ENCODE measurements around the gene NEDD4L.

The NEDD4L gene

GRCh38 chr18:58300867-58301266, 256.8 kb downstream of the NEDD4L start:
- DNase-seq: no peak

DNA sequence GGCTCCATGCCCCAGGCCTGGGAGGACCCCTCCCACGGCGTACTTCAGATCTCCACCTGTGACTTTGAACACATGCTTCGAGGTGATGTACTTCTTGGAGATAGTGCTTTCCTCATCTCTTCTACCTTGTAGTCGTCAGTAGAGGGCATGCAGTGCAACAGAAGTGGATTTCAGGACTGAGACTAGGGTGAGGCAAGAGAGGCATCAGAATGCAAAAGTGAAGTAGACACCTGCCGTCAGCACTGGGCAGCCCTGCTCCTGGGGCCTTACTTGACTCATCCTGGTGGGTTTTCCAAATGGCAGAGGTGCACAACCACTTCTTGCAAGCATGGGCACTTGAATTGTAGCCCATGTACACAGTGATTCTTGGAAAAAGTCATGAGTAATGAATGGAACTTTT, 258.8 kb downstream of the NEDD4L start:
- no peak for DNase-seq

DNA sequence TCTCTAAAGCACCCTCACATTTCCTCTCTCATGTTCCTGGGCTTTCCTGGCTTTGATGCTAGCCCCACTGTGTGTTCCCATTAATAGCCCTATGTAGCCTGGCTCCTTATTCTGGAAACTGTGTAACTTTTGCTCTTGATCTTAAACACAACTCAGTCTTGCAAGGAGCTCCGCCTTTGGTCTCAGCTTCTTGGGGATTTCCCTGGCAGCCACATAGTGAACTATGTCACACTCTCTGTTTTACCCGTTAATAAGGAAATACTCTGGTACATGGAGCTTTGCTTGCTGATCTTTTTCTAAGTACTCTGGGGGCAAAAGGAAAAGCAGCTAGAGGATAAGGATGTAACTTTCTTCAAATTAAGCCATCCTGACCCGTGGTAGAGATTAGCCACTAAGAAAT, 259.3 kb downstream of the NEDD4L start:
- no peak for DNase-seq

- no peak for DNase-seq
Measured at GRCh38 chr18:58305792-58306191, 261.8 kb downstream of the NEDD4L start.

DNA sequence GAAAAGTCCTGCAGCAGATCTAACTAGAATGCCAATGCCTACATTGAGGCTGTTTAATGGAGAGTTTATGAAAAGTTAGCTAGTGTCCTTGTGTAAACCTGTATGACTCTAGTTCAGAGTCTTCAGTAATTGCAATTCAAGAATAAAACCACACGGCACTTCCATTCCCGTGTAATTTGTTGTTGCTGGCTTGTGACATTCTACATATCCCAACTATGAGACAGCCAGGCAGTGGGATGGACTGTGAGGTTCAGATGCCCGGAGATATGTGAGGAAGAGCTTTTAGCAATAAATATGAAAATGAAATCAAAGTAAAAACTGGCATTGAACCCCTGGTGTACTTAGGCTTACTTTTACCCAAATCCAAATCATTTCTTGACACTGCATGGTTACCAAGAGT, 263.4 kb downstream of the NEDD4L start:
- no peak for DNase-seq

DNA sequence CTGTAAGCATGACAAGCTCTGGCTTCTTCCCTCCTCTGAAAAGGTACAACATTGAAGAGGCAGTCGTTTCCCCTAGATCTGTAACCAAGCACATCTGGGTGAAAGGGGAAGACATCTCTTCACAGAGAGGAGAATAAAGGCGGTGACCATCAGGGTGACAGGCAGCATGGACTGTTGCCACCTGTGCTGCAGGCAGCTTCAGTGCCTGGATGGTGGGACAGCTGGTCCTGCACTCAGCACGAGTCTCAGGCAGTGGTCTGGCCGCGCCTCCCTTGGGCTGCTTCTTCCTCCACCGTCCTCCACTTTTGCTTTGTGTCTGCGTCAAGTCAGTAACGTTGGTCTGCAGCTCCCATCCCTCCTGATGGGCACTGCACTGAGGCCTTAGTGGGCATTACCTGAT, 264.4 kb downstream of the NEDD4L start:
- no peak for DNase-seq

DNA sequence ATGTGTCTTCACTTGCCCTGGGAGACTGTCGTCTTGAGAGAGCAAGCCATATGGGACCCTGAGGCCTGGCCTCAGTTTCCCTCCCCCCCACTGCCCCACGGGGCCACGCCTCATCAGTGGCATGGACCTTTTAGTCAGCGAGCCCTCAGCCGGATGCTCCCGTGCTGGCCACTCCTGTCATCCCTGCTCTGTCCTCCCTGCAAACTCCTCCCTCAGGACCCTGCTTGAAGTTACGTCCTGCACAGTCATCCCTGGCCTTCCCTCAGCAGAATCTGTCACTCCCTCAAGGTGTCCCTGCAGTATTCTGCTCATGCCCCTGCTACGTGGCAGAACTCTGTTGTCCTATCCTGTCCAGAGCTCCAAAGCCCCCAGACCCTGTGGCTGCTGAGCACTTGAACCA, 265.1 kb downstream of the NEDD4L start:
- DNase-seq: no peak

DNA sequence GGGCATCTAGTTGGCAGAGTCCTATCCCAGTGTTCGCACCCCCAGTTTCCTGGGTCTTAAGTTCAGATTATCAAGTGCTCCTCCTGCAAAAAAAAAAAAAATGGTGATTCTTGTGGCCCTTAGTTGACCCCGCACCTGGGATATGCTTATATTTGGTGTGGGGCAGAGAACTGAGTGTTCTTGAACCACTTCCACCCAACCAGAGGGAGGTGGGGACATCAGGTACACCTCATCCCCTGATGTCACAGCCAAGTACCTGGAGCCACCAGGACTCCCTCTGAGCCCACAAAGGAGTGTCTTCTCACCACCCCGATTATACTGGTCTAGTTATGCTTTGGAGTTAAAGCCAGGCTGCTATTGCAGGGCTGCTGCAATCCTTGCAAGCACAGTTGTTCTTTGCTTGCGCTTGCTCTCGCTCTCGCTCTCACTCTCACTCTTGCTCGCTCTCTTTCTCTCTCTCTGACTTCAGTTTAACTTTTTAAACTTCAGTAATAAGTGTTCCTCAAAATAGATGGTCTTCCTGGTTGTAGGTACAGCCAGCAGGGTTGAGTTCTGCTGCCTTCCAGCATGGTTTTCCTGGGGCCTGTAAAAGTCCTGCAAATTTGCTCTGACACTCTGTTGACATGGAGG, 265.7 kb downstream of the NEDD4L start:
- DNase-seq: no peak

- no peak for DNase-seq
Measured at GRCh38 chr18:58310517-58310916, 266.5 kb downstream of the NEDD4L start.

DNA sequence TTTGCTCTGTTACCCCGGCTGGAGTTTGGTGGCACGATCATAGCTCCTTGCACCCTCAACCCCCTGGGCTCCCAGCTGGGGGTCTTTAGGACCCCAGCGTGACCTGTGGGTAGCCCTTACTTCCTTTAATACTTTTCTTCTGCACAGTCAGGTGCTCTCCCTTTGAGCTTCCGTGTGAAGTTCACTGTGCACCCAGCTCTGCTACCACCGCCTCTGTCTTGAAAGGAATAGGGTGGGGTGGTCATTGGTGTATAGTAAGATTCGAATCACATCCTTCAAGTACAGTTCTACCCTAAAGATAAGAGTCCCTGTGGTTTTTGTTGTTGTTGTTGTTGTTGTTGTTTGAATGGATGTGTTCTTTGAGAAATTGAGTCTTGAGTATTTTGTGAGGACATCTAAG, 267.4 kb downstream of the NEDD4L start:
- no peak for DNase-seq

DNA sequence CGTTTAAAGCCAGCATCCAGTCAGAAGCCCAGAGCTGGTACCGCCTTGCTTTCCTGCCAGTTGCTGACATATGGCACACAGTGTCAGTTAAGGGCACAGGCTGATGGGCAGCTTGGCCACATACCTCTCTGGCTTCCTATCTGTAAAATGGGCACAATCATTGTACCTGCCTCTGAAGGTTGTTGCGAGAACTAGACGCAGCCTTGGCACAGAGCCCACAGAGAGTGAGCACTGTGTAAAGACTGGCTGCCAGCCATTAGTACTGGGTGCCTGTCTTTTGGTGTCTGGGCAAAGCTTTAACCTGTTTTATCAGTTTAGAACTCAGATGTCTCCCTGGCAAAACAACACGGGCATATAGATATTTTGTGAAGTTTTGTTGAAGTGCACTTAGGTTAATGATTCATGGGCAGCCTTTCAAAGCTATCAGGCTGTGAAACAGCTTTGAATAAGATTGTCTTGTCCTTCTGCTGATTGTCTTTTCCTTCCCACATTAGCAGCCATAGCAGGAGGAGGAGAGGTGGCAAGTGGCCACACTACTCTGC, 269.5 kb downstream of the NEDD4L start:
- DNase-seq: no peak

GRCh38 chr18:58314284-58314683, 270.3 kb downstream of the NEDD4L start:
- no peak for DNase-seq

GRCh38 chr18:58315041-58315440, 271.0 kb downstream of the NEDD4L start:
- no peak for DNase-seq

GRCh38 chr18:58315739-58316215, 271.8 kb downstream of the NEDD4L start:
- no peak for DNase-seq

DNA sequence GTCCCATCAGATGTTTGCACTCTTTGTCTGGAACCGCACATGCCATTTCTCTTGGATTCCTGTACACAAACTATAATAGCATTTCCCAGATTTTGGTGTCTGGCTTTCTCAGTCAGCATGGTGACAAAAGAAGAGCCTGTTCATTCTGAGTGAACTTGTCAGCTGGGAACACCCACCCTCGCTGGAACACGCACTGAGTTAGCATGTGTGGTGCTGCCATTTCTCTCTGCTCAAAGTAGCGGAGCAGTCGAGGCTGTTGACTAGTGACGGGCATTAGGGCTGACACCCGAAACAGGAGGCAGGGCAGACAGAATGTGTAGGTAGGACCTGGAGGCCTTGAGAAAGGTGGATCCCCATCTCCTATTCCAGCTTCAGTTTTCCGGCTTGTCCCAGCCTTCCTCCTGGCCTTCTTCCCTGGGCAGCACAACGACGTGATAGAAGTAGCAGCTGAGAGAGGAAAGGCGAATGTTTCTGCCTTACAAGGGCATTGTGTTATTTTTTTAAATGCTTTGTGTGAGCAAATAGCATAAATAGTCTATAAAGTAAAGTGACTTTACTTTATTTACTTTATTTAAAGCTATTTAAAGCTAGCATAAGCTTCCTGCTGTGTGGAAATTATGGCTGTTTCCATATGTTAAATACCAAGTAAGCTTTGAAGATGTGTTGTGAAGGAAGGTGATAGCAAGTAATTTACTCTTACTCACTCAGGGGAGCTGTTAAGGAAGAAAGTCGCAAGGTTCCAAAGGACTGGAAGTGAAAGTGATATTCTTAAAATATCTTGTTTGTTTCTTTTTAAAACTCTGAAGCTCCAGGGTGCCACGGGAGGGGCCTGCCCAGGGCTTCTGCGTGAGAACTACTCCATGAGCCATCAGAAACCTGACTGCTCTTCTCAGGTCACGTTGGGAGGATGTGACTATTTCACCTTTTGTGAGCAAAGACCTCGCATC, 272.6 kb downstream of the NEDD4L start:
- DNase-seq: no peak

DNA sequence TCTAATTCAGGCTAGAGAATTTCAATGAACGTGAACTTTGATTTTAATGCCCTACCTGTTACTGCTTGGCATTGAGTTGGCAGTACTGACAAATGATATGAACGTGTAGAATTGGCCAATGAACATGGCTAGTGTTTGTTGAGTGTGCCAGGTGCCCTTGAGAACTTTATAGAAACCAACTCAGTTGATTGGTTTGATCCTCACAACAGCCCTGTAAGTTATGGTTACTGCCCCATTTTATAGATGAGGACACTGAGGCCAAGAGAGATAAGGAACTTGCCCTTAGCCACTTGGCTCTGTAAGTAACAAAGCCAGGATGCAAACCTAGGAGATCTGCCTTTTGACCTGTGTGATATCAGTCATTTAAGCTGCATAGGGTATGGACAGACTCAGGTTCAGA, 275.7 kb downstream of the NEDD4L start:
- no peak for DNase-seq

GRCh38 chr18:58320907-58321561, 277.0 kb downstream of the NEDD4L start:
- DNase-seq: no peak

DNA sequence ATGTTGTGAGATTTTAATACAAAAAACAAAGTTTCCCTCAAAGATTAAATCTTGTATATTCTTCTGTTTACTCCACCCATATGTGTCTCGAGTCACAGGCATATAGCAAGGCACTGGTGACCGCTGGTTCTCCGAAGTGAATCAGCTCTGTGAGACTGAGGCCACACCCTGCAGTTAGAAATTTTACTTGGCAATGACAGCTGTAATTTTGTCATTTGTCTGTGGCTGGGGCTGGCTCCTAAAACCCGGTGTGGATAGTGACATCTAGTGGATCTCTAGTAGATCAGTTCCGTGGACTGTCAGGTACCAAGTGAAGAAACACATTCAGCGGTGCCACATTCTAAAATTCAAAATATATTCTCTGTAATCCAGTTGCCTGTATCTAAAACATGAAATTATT, 278.0 kb downstream of the NEDD4L start:
- DNase-seq: peak; percentile 75

DNA sequence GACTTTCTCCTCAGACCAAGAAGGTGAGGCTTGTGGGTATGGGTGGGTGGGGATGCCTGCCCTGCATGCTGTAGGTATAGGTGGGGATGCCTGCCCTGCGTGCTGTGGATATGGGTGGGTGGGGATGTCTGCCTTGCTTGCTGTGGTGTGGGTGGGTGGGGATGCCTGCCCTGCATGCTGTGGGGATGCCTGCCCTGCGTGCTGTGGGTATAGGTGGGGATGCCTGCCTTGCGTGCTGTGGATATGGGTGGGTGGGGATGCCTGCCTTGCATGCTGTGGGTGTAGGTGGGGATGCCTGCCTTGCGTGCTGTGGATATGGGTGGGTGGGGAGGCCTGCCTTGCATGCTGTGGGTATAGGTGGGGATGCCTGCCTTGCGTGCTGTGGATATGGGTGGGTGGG, 278.4 kb downstream of the NEDD4L start:
- no peak for DNase-seq

DNA sequence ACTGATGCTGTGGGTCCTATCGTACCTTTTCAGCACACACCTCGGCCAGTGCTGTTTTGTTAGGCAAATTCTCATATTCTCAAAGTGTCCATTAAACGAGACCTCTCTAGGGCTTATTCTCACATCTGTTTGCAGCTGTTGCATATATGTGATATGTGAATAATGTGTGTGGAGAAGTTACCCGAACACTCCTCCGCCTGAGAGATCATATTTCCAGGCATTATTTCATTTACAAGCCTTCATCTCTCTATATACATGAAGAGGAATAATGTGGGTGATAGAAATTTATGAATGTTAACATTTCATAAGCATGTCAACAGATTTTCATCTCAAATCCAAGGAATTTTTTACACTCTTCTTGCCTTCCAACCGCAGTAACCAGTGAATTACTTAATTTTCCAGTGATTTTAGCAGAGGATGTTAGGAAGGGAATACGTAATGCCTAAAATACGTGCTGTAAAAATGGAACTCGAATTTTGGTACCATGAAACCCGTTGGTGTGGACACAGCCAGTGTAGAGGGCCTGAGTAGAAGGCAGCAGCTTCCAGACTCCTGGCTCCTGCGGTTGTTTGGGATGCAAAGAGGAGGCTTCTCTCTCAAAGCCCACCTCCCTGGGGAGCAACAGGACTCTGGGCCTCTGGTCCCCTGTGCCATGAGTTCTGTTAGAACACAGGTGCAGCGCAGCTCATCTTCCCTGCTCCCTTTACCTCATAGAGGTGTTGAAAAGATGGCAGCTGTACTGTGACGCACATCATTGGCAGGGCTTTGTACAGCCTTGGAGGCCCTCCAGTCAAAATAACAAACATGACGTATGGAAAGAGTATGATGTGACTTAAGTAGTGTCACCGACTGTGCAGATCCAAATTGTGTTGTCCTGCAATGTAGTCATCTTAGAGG, 280.1 kb downstream of the NEDD4L start:
- DNase-seq: no peak

GRCh38 chr18:58324824-58325480, 280.9 kb downstream of the NEDD4L start:
- no peak for DNase-seq

- no peak for DNase-seq
Measured at GRCh38 chr18:58325494-58325893, 281.5 kb downstream of the NEDD4L start.

Measured in NCI-H748 treated with DMSO at 0.1 percent for 48 hours (cell line).